HUES64 (cell line): ENCODE measurements around the gene AMPD2.

Experiments
- H3K27ac ChIP-seq: 2 replicates; pipeline ENCODE4 v1.7.0; 2013; ENCODE audit warnings: low read depth, low read length, inconsistent platforms
- H3K27me3 ChIP-seq: 2 replicates; pipeline ENCODE4 v1.6.1; 2013; ENCODE audit warnings: mild to moderate bottlenecking, low read length; ENCODE audit not compliant: insufficient read depth
- H3K36me3 ChIP-seq: 2 replicates; pipeline ENCODE4 v1.6.1; 2013; ENCODE audit warnings: mild to moderate bottlenecking, low read length; ENCODE audit not compliant: insufficient read depth
- H3K4me1 ChIP-seq: 2 replicates; pipeline ENCODE4 v1.6.1; 2013; ENCODE audit warnings: mild to moderate bottlenecking, low read length, moderate library complexity; ENCODE audit not compliant: insufficient read depth
- H3K4me3 ChIP-seq: 2 replicates; pipeline ENCODE4 v1.5.1; 2013; ENCODE audit warnings: mild to moderate bottlenecking, low read length, moderate library complexity
- H3K9ac ChIP-seq: 2 replicates; pipeline ENCODE4 v1.6.1; 2013; ENCODE audit warnings: mild to moderate bottlenecking, low read depth, low read length
- H3K9me3 ChIP-seq: 2 replicates; pipeline ENCODE4 v1.6.1; 2013; ENCODE audit warnings: low read depth, low read length; ENCODE audit not compliant: insufficient read depth
- WGBS: fragments of 150-250, 120-280 bp; methylation state at CpG from one replicate; pipeline ENCODE4 v1.1.7; 2013; ENCODE audit warnings: missing lambda C conversion rate; 5-methylcytosine and 5-hydroxymethylcytosine counted together

The AMPD2 gene

GRCh38 chr1:109641861-109642260 lies 22.2 kb downstream of the AMPD2 start:
- no peaks in the 10 kb centered on the region; the same call in 1 of the 2 replicates for H3K4me1 ChIP-seq
- no peak overlapping the region for H3K4me3 ChIP-seq
- H3K27ac ChIP-seq, result no peak overlapping the region
- H3K9ac ChIP-seq, result no peak overlapping the region
- H3K9me3 ChIP-seq, result no peaks in the 10 kb centered on the region
- H3K36me3 ChIP-seq, result no peaks in the 10 kb centered on the region
- WGBS, result 90% methylated on average over 1 of the region's 2 CpGs
- peaks cover 7% of the 10 kb centered on the region; the same call in 1 of the 2 replicates for H3K27me3 ChIP-seq

GRCh38 chr1:109642626-109643025 lies 23.0 kb downstream of the AMPD2 start:
- Histone ChIP-seq H3K9ac (no peak overlapping the region), H3K36me3 (no peaks in the 10 kb centered on the region), H3K9me3 (no peaks in the 10 kb centered on the region), H3K27ac (no peak overlapping the region), H3K27me3 (peaks cover 7% of the 10 kb centered on the region; the same call in 1 of the 2 replicates), H3K4me3 (no peak overlapping the region), H3K4me1 (no peaks in the 10 kb centered on the region)
- 68% methylated on average over 1 of the region's 3 CpGs for WGBS

- no peak overlapping the region for H3K27ac ChIP-seq
- H3K4me3 ChIP-seq, result no peak overlapping the region
- no peak overlapping the region for H3K9ac ChIP-seq
Measured at GRCh38 chr1:109643385-109644230, 24.0 kb downstream of the AMPD2 start.

GRCh38 chr1:109644670-109645069 lies 25.0 kb downstream of the AMPD2 start:
- Histone ChIP-seq H3K9ac (no peak overlapping the region), H3K4me1 (no peaks in the 10 kb centered on the region), H3K36me3 (no peaks in the 10 kb centered on the region), H3K27me3 (peaks cover 7% of the 10 kb centered on the region; the same call in 1 of the 2 replicates), H3K9me3 (no peaks in the 10 kb centered on the region), H3K27ac (no peak overlapping the region), H3K4me3 (no peak overlapping the region)
- WGBS, result 89% methylated on average over 10 of the region's 10 CpGs

More at GRCh38 chr1:109643385-109644230, 24.0 kb downstream of the AMPD2 start:
- WGBS, result 45% methylated on average over 32 of the region's 32 CpGs
- Histone ChIP-seq H3K4me1 (no peaks in the 10 kb centered on the region), H3K9me3 (no peaks in the 10 kb centered on the region), H3K36me3 (no peaks in the 10 kb centered on the region), H3K27me3 (peaks cover 7% of the 10 kb centered on the region; the same call in 1 of the 2 replicates)

- Histone ChIP-seq H3K27ac (no peak overlapping the region), H3K9me3 (no peaks in the 10 kb centered on the region), H3K27me3 (peaks cover 25% of the 10 kb centered on the region), H3K4me1 (no peaks in the 10 kb centered on the region), H3K9ac (no peak overlapping the region), H3K4me3 (no peak overlapping the region), H3K36me3 (no peaks in the 10 kb centered on the region)
- WGBS, result 71% methylated on average over 3 of the region's 4 CpGs
Measured at GRCh38 chr1:109649491-109649914, 29.9 kb downstream of the AMPD2 start.

GRCh38 chr1:109650609-109651008 lies 31.0 kb downstream of the AMPD2 start:
- Histone ChIP-seq H3K36me3 (no peaks in the 10 kb centered on the region), H3K27me3 (peaks cover 35% of the 10 kb centered on the region), H3K9ac (no peak overlapping the region), H3K27ac (no peak overlapping the region), H3K4me3 (no peak overlapping the region), H3K9me3 (no peaks in the 10 kb centered on the region), H3K4me1 (no peaks in the 10 kb centered on the region)
- WGBS, result 100% methylated on average over 3 of the region's 3 CpGs

- H3K4me1 ChIP-seq, result no peaks in the 10 kb centered on the region
- 91% methylated on average over 1 of the region's 2 CpGs for WGBS
- no peak overlapping the region for H3K9ac ChIP-seq
- H3K27ac ChIP-seq, result no peak overlapping the region
- H3K4me3 ChIP-seq, result no peak overlapping the region
- H3K9me3 ChIP-seq, result no peaks in the 10 kb centered on the region
- peaks cover 37% of the 10 kb centered on the region for H3K27me3 ChIP-seq
- H3K36me3 ChIP-seq, result no peaks in the 10 kb centered on the region
Measured at GRCh38 chr1:109652402-109652801, 32.8 kb downstream of the AMPD2 start.

- H3K9ac ChIP-seq, result no peak overlapping the region
- peaks cover 37% of the 10 kb centered on the region for H3K27me3 ChIP-seq
- H3K4me3 ChIP-seq, result no peak overlapping the region
- H3K9me3 ChIP-seq, result no peaks in the 10 kb centered on the region
- no peaks in the 10 kb centered on the region for H3K4me1 ChIP-seq
- H3K27ac ChIP-seq, result no peak overlapping the region
- H3K36me3 ChIP-seq, result no peaks in the 10 kb centered on the region
- WGBS, result 88% methylated on average over 2 of the region's 2 CpGs
Measured at GRCh38 chr1:109653306-109653705, 33.7 kb downstream of the AMPD2 start.

GRCh38 chr1:109654519-109654918 lies 34.9 kb downstream of the AMPD2 start:
- no peaks in the 10 kb centered on the region for H3K4me1 ChIP-seq
- 89% methylated on average over 12 of the region's 12 CpGs for WGBS
- no peak overlapping the region for H3K9ac ChIP-seq
- H3K4me3 ChIP-seq, result no peak overlapping the region
- no peak overlapping the region for H3K27ac ChIP-seq
- peaks cover 37% of the 10 kb centered on the region for H3K27me3 ChIP-seq
- H3K9me3 ChIP-seq, result no peaks in the 10 kb centered on the region
- no peaks in the 10 kb centered on the region for H3K36me3 ChIP-seq

- H3K4me3 ChIP-seq, result peak within 1 kb of the TSS; percentile 85
- peak within 1 kb of the TSS; percentile 72 for H3K9ac ChIP-seq
- 3% methylated on average over 54 of the region's 54 CpGs for WGBS
- H3K27me3 ChIP-seq, result peaks cover 37% of the 10 kb centered on the region
- H3K4me1 ChIP-seq, result no peaks in the 10 kb centered on the region
- H3K9me3 ChIP-seq, result no peaks in the 10 kb centered on the region
- H3K36me3 ChIP-seq, result no peaks in the 10 kb centered on the region
- H3K27ac ChIP-seq, result peak within 1 kb of the TSS; percentile 62; the same call in 1 of the 2 replicates
Measured at GRCh38 chr1:109655615-109656519, 36.2 kb downstream of the AMPD2 start, which contains the start of gene GSTM4. TSS of gene GSTM4 (plus strand) at chr1:109656099. CDS start at chr1:109656390, 291 bp downstream.

GRCh38 chr1:109657395-109657794 lies 37.8 kb downstream of the AMPD2 start:
- no peaks in the 10 kb centered on the region for H3K9me3 ChIP-seq
- no peak overlapping the region for H3K27ac ChIP-seq
- H3K27me3 ChIP-seq, result peaks cover 23% of the 10 kb centered on the region
- H3K9ac ChIP-seq, result no peak overlapping the region
- H3K4me1 ChIP-seq, result no peaks in the 10 kb centered on the region
- no peak overlapping the region for H3K4me3 ChIP-seq
- WGBS, result 97% methylated on average over 4 of the region's 4 CpGs
- no peaks in the 10 kb centered on the region for H3K36me3 ChIP-seq
